Colon (tissue), 2 donors: Measurements from ENCODE around the gene RINT1.

Experiments used
- FAIRE-seq: peaks from 2 replicates; lab custom pipeline; 2012; peaks lifted over from hg19 to GRCh38; lab: Jason Lieb, UNC
- donor health status: control.
- donor health status: control.

RINT1 gene

GRCh38 chr7:105599551-105599950, 67.5 kb downstream of the RINT1 start:
- no peak for FAIRE-seq

- no peak for FAIRE-seq
Observed at GRCh38 chr7:105600720-105601550, 68.9 kb downstream of the RINT1 start.

GRCh38 chr7:105602325-105603305, 70.6 kb downstream of the RINT1 start:
- no peak for FAIRE-seq

GRCh38 chr7:105610165-105610930, 78.3 kb downstream of the RINT1 start:
- no peak for FAIRE-seq

GRCh38 chr7:105611856-105612775, 80.1 kb downstream of the RINT1 start:
- FAIRE-seq = no peak

GRCh38 chr7:105612806-105613205, 80.8 kb downstream of the RINT1 start:
- no peak for FAIRE-seq

GRCh38 chr7:105613611-105614330, 81.8 kb downstream of the RINT1 start:
- FAIRE-seq = no peak

GRCh38 chr7:105614341-105614840, 82.4 kb downstream of the RINT1 start:
- FAIRE-seq = no peak
